Mucosa of stomach (tissue), 1 donor: Measurements from ENCODE around the gene MAGIX.

ENCODE experiments used
- H3K27me3 ChIP-seq: one replicate; pipeline ENCODE4 v1.7.0; 2013; ENCODE audit warnings: mild to moderate bottlenecking, low read length; ENCODE audit not compliant: control insufficient read depth, insufficient read depth
- H3K36me3 ChIP-seq: one replicate; pipeline ENCODE4 v1.7.0; 2013; ENCODE audit warnings: low read length; ENCODE audit not compliant: control insufficient read depth, insufficient read depth
- H3K4me1 ChIP-seq: one replicate; pipeline ENCODE4 v1.7.0; 2013; ENCODE audit warnings: mild to moderate bottlenecking, low read length; ENCODE audit not compliant: control insufficient read depth, insufficient read depth
- H3K4me3 ChIP-seq: one replicate; pipeline ENCODE4 v1.7.0; 2013; ENCODE audit warnings: low read length
- H3K9ac ChIP-seq: one replicate; pipeline ENCODE4 v1.7.0; 2013; ENCODE audit warnings: mild to moderate bottlenecking, low read length, moderate library complexity
- H3K9me3 ChIP-seq: one replicate; pipeline ENCODE4 v1.7.0; 2013; ENCODE audit warnings: mild to moderate bottlenecking, low read length, moderate library complexity; ENCODE audit not compliant: control insufficient read depth
- donor health status: Pancreatic carcinoma.

Gene MAGIX

GRCh38 chrX:49203536-49203935 is 41.0 kb downstream of the MAGIX start:
- no peaks in the 10 kb centered on the region for H3K9me3 ChIP-seq
- no peaks in the 10 kb centered on the region for H3K4me1 ChIP-seq
- no peaks in the 10 kb centered on the region for H3K36me3 ChIP-seq
- H3K27me3 ChIP-seq = no peaks in the 10 kb centered on the region
- no peak overlapping the region for H3K9ac ChIP-seq
- no peak overlapping the region for H3K4me3 ChIP-seq

- H3K36me3 ChIP-seq = no peaks in the 10 kb centered on the region
- no peak overlapping the region for H3K9ac ChIP-seq
- no peaks in the 10 kb centered on the region for H3K9me3 ChIP-seq
- H3K27me3 ChIP-seq = no peaks in the 10 kb centered on the region
- H3K4me3 ChIP-seq = no peak overlapping the region
- H3K4me1 ChIP-seq = no peaks in the 10 kb centered on the region
Measured at GRCh38 chrX:49204017-49204416, 41.5 kb downstream of the MAGIX start.

- no peak overlapping the region for H3K4me3 ChIP-seq
- no peaks in the 10 kb centered on the region for H3K9me3 ChIP-seq
- no peaks in the 10 kb centered on the region for H3K4me1 ChIP-seq
- no peaks in the 10 kb centered on the region for H3K27me3 ChIP-seq
- H3K36me3 ChIP-seq = no peaks in the 10 kb centered on the region
- no peak overlapping the region for H3K9ac ChIP-seq
Measured at GRCh38 chrX:49204709-49205108, 42.2 kb downstream of the MAGIX start.

- Histone ChIP-seq H3K4me1 (no peaks in the 10 kb centered on the region), H3K9ac (no peak overlapping the region), H3K4me3 (no peak overlapping the region), H3K9me3 (no peaks in the 10 kb centered on the region), H3K27me3 (no peaks in the 10 kb centered on the region), H3K36me3 (no peaks in the 10 kb centered on the region)
Measured at GRCh38 chrX:49205443-49205842, 42.9 kb downstream of the MAGIX start.

- H3K36me3 ChIP-seq = no peaks in the 10 kb centered on the region
- H3K27me3 ChIP-seq = no peaks in the 10 kb centered on the region
- H3K4me3 ChIP-seq = no peak overlapping the region
- H3K9ac ChIP-seq = no peak overlapping the region
- H3K9me3 ChIP-seq = no peaks in the 10 kb centered on the region
- H3K4me1 ChIP-seq = no peaks in the 10 kb centered on the region
Measured at GRCh38 chrX:49206543-49206942, 44.0 kb downstream of the MAGIX start.

GRCh38 chrX:49208399-49208798 is 45.8 kb downstream of the MAGIX start:
- Histone ChIP-seq H3K4me1 (no peaks in the 10 kb centered on the region), H3K27me3 (no peaks in the 10 kb centered on the region), H3K9me3 (no peaks in the 10 kb centered on the region), H3K36me3 (no peaks in the 10 kb centered on the region), H3K9ac (no peak overlapping the region), H3K4me3 (no peak overlapping the region)

- H3K27me3 ChIP-seq = no peaks in the 10 kb centered on the region
- no peaks in the 10 kb centered on the region for H3K36me3 ChIP-seq
- no peaks in the 10 kb centered on the region for H3K4me1 ChIP-seq
- H3K9me3 ChIP-seq = no peaks in the 10 kb centered on the region
- H3K9ac ChIP-seq = no peak overlapping the region
- no peak overlapping the region for H3K4me3 ChIP-seq
Measured at GRCh38 chrX:49209434-49210251, 47.1 kb downstream of the MAGIX start.

GRCh38 chrX:49210406-49210805 is 47.8 kb downstream of the MAGIX start:
- H3K27me3 ChIP-seq = no peaks in the 10 kb centered on the region

GRCh38 chrX:49211074-49211473 is 48.5 kb downstream of the MAGIX start:
- no peaks in the 10 kb centered on the region for H3K9me3 ChIP-seq
- H3K4me1 ChIP-seq = no peaks in the 10 kb centered on the region
- H3K4me3 ChIP-seq = no peak overlapping the region
- no peaks in the 10 kb centered on the region for H3K27me3 ChIP-seq
- no peaks in the 10 kb centered on the region for H3K36me3 ChIP-seq
- H3K9ac ChIP-seq = no peak overlapping the region

More at GRCh38 chrX:49210406-49210805, 47.8 kb downstream of the MAGIX start:
- Histone ChIP-seq H3K9ac (no peak overlapping the region), H3K4me3 (no peak overlapping the region), H3K9me3 (no peaks in the 10 kb centered on the region), H3K36me3 (no peaks in the 10 kb centered on the region), H3K4me1 (no peaks in the 10 kb centered on the region)

GRCh38 chrX:49212209-49212608 is 49.7 kb downstream of the MAGIX start:
- Histone ChIP-seq H3K27me3 (no peaks in the 10 kb centered on the region), H3K4me1 (no peaks in the 10 kb centered on the region), H3K9me3 (no peaks in the 10 kb centered on the region), H3K9ac (no peak overlapping the region), H3K36me3 (no peaks in the 10 kb centered on the region), H3K4me3 (no peak overlapping the region)

- Histone ChIP-seq H3K9me3 (no peaks in the 10 kb centered on the region), H3K36me3 (no peaks in the 10 kb centered on the region), H3K27me3 (no peaks in the 10 kb centered on the region), H3K9ac (no peak overlapping the region), H3K4me3 (no peak overlapping the region), H3K4me1 (no peaks in the 10 kb centered on the region)
Measured at GRCh38 chrX:49212861-49213260, 50.3 kb downstream of the MAGIX start.

- Histone ChIP-seq H3K4me1 (no peaks in the 10 kb centered on the region), H3K9ac (no peak overlapping the region), H3K9me3 (no peaks in the 10 kb centered on the region), H3K27me3 (no peaks in the 10 kb centered on the region), H3K4me3 (no peak overlapping the region), H3K36me3 (no peaks in the 10 kb centered on the region)
Measured at GRCh38 chrX:49214416-49214815, 51.9 kb downstream of the MAGIX start.
